Activated B cell treated with CpG ODN at 0.5 μM for 24 hours (primary cell): ENCODE measurements around the gene PM20D1. TPM values are rescaled to one million over a fixed set of nuclear protein-coding genes. Genes with fewer than 3 reads are reported as not detected.

Source experiments
- ATAC-seq: fragments of 200-7000 bp; cut with Tn5 transposase; one replicate; pipeline ENCODE4 v1.10.0; 2021; ENCODE audit warnings: low read depth, mild to moderate bottlenecking, moderate library complexity
- CTCF ChIA-PET: fragments of 350-600 bp; sonication (Branson Sonifier 250); formaldehyde crosslinking; loops from one replicate; lab custom pipeline; 2021; ENCODE audit warnings: antibody characterized with exemption; lab: Charles Lee
- POLR2A ChIA-PET: fragments of 350-600 bp; sonication (Branson Sonifier 250); formaldehyde crosslinking; loops from one replicate; lab custom pipeline; 2021; ENCODE audit warnings: antibody characterized with exemption; lab: Charles Lee
- DNase-seq: peaks from one replicate; pipeline ENCODE4 v3.0.0; 2022
- H3K27ac Mint-ChIP-seq: one replicate; pipeline ENCODE4 v1.8.0; 2020; ENCODE audit warnings: mixed read lengths
- H3K27me3 Mint-ChIP-seq: one replicate; pipeline ENCODE4 v1.8.0; 2021; ENCODE audit warnings: mixed read lengths
- H3K36me3 Mint-ChIP-seq: one replicate; pipeline ENCODE4 v1.8.0; 2021; ENCODE audit warnings: low read depth, mixed read lengths
- H3K4me1 Mint-ChIP-seq: one replicate; pipeline ENCODE4 v1.8.0; 2021; ENCODE audit warnings: mixed read lengths
- H3K4me3 Mint-ChIP-seq: one replicate; pipeline ENCODE4 v1.8.0; 2020; ENCODE audit warnings: mild to moderate bottlenecking, mixed read lengths
- H3K9me3 Mint-ChIP-seq: one replicate; pipeline ENCODE4 v1.8.0; 2020; ENCODE audit warnings: mixed read lengths
- intact Hi-C: fragments of 100-400 bp; cut with micrococcal nuclease; formaldehyde crosslinking; loops from one replicate; pipeline ENCODE4 v1.15.1; 2024
- total RNA-seq: library from RNA; stranded (reverse); gene quantifications from 2 replicates; pipeline ENCODE4 v1.2.3, GENCODE V29; 2022
- TF ChIP-seq, protein P1 (sequence below): fragments of 200-600 bp; IDR thresholded peaks from one replicate; pipeline ENCODE4 v1.8.0; 2022; ENCODE audit warnings: antibody characterized with exemption, mild to moderate bottlenecking

The PM20D1 gene
- total RNA-seq, 1 donor from 2014 or later, result 2.1 TPM

DNA sequence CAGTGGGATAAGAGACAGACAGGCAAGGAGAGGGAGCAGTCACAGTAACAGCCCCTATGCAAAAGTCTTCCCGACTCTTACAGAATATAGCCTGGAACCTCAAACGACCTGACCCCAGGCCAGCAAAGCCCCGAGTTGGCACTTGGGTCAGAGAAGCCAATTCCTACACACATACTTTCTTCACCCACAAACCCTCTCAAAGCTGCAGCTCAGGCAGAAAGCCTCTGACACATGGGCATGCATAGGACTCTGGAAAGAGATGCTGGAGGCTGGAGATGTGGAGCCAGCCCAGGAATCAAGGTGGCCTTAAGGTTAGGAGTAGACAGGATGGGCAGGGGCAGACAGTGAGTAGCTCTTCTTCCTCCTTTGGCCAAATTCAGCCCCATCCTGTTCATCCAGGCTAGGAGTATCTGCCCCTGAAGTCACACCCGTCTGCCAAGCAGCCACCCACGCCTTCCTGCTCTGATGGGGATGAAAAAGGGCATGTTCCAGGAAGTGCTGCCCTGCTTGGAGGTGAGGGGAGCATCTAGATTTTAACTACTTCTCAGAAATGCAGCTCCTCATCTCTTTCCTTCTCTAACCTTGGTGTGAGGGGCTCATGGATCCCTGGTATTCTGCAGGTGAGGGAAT lies 44.7 kb downstream of the PM20D1 start:
- TF ChIP-seq, protein P1, sequence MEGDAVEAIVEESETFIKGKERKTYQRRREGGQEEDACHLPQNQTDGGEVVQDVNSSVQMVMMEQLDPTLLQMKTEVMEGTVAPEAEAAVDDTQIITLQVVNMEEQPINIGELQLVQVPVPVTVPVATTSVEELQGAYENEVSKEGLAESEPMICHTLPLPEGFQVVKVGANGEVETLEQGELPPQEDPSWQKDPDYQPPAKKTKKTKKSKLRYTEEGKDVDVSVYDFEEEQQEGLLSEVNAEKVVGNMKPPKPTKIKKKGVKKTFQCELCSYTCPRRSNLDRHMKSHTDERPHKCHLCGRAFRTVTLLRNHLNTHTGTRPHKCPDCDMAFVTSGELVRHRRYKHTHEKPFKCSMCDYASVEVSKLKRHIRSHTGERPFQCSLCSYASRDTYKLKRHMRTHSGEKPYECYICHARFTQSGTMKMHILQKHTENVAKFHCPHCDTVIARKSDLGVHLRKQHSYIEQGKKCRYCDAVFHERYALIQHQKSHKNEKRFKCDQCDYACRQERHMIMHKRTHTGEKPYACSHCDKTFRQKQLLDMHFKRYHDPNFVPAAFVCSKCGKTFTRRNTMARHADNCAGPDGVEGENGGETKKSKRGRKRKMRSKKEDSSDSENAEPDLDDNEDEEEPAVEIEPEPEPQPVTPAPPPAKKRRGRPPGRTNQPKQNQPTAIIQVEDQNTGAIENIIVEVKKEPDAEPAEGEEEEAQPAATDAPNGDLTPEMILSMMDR, result no peak
- Mint-ChIP-seq H3K27me3 (no peaks in the 10 kb centered on the region), H3K4me1 (peaks cover 59% of the 10 kb centered on the region), H3K4me3 (peak overlapping the region; percentile 25), H3K27ac (no peak overlapping the region), H3K36me3 (peaks cover 37% of the 10 kb centered on the region), H3K9me3 (no peaks in the 10 kb centered on the region)
- DNase-seq (no peak), ATAC-seq (no peak)
- intact Hi-C loops, result no loop called here
- ChIA-PET POLR2A (interaction anchor here (0.6 to 1.9 kb wide), 4 partner anchors 8 to 61 kb away, joined by 3 to 8 read pairs (median 6); partner anchors contain the start of genes RAB29 and SLC41A1), CTCF (interaction anchor here (1.0 to 1.9 kb wide), 4 partner anchors 12 to 172 kb away, joined by 3 to 9 read pairs (median 5); no protein-coding TSS in a partner anchor)

DNA sequence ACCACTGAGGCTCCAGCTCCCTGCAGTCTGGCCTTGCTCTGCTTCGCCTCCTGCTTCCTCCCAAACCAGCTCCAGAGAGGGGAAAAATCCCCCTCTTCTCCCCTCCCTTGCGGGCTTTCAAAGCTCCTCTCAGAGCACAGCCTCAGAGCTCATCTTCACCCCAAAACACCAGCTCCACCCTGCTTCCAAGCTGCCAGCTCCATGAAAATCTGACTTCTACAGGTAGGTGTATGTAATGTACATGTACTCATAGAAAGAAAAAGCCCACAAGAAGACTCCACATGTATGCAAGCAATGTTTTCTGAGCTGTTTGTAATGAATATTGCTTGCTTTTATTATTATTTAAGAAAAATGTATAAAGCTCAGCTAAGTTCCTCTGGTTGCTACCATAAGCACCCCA lies 45.3 kb downstream of the PM20D1 start:
- H3K4me3 Mint-ChIP-seq, result no peak overlapping the region
- H3K27ac Mint-ChIP-seq, result no peak overlapping the region
- H3K4me1 Mint-ChIP-seq, result peaks cover 54% of the 10 kb centered on the region
- H3K9me3 Mint-ChIP-seq, result no peaks in the 10 kb centered on the region
- no peak for ATAC-seq
- H3K36me3 Mint-ChIP-seq, result peaks cover 33% of the 10 kb centered on the region
- DNase-seq, result no peak
- CTCF ChIA-PET, result interaction anchor here (1.0 to 1.9 kb wide), 4 partner anchors 12 to 173 kb away, joined by 3 to 9 read pairs (median 5); no protein-coding TSS in a partner anchor
- intact Hi-C loops, result no loop called here
- H3K27me3 Mint-ChIP-seq, result no peaks in the 10 kb centered on the region
- TF ChIP-seq, protein P1, result no peak
- POLR2A ChIA-PET, result interaction anchor here (0.6 to 1.9 kb wide), 5 partner anchors 9 to 60 kb away, joined by 3 to 8 read pairs (median 6); partner anchors contain the start of genes RAB29 and SLC41A1

GRCh38 chr1:205803986-205804385 lies 45.9 kb downstream of the PM20D1 start:
- TF ChIP-seq, protein P1, result no peak
- Mint-ChIP-seq H3K4me1 (peaks cover 48% of the 10 kb centered on the region), H3K36me3 (peaks cover 36% of the 10 kb centered on the region), H3K27me3 (no peaks in the 10 kb centered on the region), H3K27ac (no peak overlapping the region), H3K9me3 (no peaks in the 10 kb centered on the region), H3K4me3 (no peak overlapping the region)
- CTCF ChIA-PET, result interaction anchor here (0.9 to 1.9 kb wide), 4 partner anchors 10 to 173 kb away, joined by 3 to 9 read pairs (median 5); no protein-coding TSS in a partner anchor
- no peak for DNase-seq
- no peak for ATAC-seq
- intact Hi-C loops, result no loop called here
- POLR2A ChIA-PET, result interaction anchor here (0.7 to 1.9 kb wide), 4 partner anchors 9 to 1608 kb away, joined by 3 to 8 read pairs (median 4); partner anchors contain the start of genes RAB29 and SLC41A1

DNA sequence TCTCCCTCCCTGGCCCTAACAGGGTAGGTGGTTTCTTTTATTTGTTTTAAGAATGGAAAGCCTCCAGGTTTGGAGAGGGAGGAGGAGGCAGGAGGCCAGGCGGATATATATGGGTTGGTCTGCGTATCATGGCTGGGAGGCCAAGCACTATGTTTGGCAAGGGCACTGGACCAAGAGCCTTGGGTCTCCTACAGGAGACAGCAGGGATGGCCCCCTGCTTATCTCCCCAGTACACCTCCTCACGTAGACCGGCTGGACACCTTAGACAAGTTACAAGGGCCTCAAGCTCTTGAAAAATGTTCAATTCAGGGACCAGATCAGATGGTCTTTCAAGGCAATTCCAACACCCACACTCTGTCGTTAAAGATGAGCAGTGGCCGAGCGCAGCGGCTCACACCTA lies 47.9 kb downstream of the PM20D1 start:
- TF ChIP-seq, protein P1, result no peak
- Mint-ChIP-seq H3K4me1 (peaks cover 31% of the 10 kb centered on the region), H3K27me3 (no peaks in the 10 kb centered on the region), H3K36me3 (peaks cover 45% of the 10 kb centered on the region), H3K4me3 (no peak overlapping the region), H3K27ac (no peak overlapping the region), H3K9me3 (no peaks in the 10 kb centered on the region)
- CTCF ChIA-PET, result no interaction called here
- ATAC-seq, result no peak
- POLR2A ChIA-PET, result no interaction called here
- no peak for DNase-seq
- intact Hi-C loops, result no loop called here

GRCh38 chr1:205800981-205801703 lies 48.8 kb downstream of the PM20D1 start:
- no peak for DNase-seq
- intact Hi-C loops, result no loop called here
- no peak for ATAC-seq
- CTCF ChIA-PET, result no interaction called here
- no peak overlapping the region for H3K27ac Mint-ChIP-seq
- H3K4me3 Mint-ChIP-seq, result no peak overlapping the region
- no peaks in the 10 kb centered on the region for H3K27me3 Mint-ChIP-seq
- POLR2A ChIA-PET, result no interaction called here
- H3K36me3 Mint-ChIP-seq, result peaks cover 49% of the 10 kb centered on the region
- TF ChIP-seq, protein P1, result no peak
- peaks cover 22% of the 10 kb centered on the region for H3K4me1 Mint-ChIP-seq
- no peaks in the 10 kb centered on the region for H3K9me3 Mint-ChIP-seq
